ENCODE data around the gene ADCY9.

DNA sequence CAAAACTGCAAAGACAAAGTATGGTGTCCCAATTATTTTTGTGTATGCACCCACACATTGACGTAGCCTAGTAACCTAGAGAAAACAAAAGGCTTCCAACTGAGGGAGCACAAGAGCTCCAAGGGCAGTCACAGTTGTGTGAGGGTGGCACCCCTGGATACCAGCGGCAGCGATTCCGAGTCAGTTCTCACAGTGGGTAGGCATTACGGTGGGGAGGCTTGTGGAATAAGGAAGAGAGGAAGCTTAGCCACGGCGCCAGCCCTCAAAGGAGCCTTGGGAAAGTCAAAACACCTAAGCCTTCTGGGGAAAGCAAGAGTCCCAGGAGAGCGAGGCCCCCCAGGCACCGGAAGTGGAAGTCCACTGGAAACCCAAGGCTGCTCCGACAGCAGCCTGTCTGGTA lies 31.0 kb upstream of the ADCY9 start:
- TF ChIP-seq, protein P1, sequence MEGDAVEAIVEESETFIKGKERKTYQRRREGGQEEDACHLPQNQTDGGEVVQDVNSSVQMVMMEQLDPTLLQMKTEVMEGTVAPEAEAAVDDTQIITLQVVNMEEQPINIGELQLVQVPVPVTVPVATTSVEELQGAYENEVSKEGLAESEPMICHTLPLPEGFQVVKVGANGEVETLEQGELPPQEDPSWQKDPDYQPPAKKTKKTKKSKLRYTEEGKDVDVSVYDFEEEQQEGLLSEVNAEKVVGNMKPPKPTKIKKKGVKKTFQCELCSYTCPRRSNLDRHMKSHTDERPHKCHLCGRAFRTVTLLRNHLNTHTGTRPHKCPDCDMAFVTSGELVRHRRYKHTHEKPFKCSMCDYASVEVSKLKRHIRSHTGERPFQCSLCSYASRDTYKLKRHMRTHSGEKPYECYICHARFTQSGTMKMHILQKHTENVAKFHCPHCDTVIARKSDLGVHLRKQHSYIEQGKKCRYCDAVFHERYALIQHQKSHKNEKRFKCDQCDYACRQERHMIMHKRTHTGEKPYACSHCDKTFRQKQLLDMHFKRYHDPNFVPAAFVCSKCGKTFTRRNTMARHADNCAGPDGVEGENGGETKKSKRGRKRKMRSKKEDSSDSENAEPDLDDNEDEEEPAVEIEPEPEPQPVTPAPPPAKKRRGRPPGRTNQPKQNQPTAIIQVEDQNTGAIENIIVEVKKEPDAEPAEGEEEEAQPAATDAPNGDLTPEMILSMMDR (IDR thresholded peaks at IDR 0.05; ENCODE audit: insufficient read depth, low read length, poor library complexity, severe bottlenecking): no peak
- TF ChIP-seq EZH2phosphoT487 (conservative IDR thresholded peaks at IDR 0.05; ENCODE audit: low read length): no peak

All from SU-DHL-6 (cell line).